NCI-H510A (cell line): Measurements from ENCODE around the gene EFCC1.

Experiments used
- DNase-seq: peaks from one replicate; lab custom pipeline; 2025; lab: John Stamatoyannopoulos, UW

EFCC1 gene

GRCh38 chr3:129032716-129033115 is 31.6 kb downstream of the EFCC1 start:
- no peak for DNase-seq

- no peak for DNase-seq
These were observed 32.0 kb downstream of the EFCC1 start for GRCh38 chr3:129033151-129033550.

DNA sequence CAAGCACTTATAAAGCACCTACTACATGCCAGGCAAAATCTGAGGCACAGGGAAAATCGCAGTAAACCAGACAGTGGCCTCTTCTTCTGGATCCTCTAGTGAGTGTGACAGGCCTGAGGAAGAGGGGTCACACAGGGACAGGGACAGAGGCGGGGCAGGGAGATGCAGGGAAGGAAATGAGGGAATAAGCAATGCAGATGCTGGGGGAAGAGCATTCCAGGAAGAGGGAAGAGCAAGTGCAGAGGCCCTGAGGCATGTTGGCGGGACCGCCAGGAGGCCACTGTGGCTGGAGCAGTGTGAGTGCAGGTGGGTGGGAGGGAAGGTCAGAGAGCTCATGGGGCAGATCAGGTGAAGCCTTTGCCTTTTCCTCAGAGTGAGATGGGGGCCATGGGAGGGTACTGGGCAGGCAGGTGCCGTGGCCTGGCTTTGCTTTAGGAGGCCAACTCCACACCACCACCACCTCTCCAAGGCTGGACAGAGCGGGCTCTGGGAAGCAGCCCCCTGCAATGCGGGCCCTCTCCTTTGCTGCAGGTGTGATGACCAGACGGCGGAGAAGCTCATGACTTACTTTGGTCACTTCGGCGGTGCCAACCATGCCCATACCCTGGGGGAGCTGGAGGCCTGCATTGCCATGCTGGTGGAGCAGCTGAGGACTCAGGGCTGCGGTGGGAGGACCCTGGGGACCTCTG is 32.7 kb downstream of the EFCC1 start:
- no peak for DNase-seq

DNA sequence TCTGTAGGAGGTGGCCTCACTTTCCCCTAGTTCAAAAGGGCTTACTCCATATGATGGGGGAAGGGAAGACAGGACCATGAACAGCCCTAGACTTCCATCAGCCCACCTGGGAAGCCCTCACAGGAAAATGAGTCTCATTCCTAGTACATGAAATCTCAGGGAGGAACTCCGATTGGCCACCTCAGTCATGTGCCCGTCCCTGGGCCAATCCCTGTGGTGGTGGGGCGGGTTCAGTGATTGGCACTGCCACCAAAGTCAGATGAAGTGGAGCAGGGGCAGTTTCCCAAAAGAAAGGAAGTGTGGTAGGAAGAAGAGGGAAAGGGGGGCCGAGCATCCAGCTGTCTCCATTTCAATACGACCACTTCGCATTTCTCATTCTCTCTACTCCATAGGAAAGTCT is 33.5 kb downstream of the EFCC1 start:
- no peak for DNase-seq

DNA sequence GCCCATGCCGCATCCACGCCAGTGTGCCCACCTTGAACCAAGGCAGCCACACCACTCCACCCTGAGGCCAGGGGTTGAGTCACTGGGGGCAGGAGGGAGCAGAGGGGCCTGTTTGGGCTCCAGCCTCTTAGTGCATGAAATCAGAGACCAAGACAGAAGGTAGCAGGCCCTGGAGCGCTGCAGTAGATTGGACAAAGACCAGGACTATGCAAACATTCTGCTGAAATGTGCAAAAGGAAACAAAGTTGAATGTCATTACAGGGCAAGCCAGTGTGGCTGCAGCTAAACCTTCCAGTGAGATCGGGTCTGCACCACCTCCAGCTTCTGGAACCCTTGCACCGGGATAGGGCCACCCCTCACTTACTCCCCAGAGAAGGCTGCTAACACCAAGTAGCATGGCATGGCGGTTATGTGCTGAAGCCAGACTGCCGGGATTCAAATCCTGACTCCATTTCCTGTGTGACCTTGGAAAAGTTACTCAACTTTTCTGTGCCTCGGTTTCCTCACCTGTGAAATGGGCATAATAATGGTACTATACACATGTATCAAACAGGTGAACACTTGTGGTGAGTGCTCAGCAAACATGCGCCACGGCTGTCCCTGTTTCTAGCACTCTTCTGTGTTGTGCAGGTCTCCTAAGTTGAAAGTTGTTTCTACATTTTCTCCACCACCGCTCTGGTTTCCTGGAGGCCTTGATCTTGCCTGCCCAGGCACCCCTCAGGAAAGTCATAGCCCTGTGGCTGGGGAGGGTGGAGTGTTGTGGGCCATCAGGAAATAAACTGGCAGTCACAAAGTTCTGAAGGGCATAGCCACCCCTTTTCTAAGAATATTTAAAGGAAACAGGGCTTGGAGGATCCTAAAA is 34.5 kb downstream of the EFCC1 start:
- DNase-seq = no peak

DNA sequence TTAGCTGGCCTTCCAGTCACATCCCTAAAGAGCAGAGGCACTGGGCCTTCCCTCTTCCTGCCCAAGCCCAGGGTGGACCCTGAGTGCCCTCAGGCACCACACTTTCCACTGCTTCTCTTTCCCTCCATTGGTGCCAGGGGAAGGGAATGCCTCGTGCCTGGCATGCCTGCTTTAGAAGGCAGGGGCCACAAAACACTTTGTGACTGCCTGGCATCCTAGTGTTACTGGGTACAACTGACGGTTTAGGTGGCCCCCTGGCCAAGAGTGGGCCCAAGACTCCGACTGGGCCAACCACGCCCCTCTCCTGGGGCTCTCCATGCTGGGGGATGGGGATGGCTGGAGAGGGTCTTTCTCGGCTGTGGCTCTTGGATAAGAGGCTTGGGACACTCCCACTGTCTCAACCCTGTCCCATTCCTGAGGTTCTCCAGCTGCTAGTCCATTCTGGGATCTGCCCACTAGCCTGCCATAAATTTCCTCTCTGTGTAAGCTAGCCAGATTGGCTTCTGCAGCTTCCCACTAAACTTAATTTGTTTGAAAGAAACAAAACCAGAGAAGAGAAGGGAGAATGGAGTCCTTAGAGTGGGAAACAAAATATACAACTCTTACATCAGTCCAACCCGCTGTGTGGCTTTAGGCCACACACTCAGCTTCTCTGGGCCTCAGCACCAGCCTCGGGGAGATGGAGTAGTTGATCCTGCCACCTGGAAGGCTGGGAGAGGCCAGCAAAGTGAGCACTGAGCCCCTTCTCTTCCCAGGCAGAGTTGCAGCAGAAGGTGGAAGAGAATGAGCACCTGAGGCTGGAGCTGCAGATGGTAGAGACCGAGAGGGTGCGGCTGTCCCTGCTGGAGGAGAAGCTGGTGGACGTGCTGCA is 35.4 kb downstream of the EFCC1 start:
- no peak for DNase-seq

DNA sequence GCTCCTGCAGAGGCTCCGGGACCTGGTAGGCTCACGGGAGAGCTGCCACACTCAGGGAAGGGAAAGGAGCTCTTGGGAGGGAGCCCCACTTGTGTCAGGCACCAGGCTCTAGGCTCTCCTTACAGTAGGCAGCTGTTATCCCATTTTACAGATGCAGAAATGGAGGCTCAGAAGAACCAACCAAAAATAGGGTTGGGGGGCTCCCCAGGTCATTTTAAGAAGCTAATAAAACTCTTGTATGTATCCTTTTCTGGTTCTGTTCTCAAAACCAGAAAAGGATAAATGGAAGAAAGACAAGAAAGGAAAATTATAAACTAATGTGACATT is 36.0 kb downstream of the EFCC1 start:
- DNase-seq = no peak

DNA sequence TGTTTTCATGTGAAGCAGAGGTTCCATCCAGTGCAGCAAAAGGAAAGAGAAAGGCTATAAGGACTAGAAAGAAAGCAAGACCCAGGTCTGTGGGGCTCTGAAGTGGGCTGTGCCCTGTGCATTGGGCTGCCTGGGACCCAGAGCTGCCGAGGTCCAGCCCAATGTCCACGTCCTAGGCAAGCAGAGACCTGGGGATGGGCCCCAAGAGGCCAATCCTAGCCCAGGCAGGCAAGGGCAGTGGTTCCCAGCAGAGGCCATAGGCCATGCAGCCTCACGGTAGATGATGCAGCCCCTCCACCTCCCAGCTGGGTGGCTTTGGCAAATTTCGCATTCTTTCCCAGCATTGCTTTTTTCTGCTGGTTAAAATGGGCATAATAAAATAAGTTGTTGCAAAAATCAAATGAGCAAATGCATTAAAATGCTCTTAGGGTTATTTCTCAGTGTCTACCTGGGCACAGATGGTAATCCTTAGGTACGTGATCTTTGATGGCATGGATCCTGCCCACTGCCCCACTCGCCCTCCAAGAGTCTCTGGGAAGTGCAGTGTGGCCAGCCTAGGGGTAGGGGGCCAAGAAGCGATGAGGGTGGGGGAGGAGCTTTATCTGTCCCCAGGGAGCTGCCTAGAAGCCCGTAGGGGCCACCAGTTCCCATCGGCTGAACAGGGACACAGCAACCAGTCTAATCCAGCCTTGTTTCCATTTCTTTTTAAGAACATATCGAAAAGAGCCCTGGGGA is 37.2 kb downstream of the EFCC1 start:
- DNase-seq = no peak

DNA sequence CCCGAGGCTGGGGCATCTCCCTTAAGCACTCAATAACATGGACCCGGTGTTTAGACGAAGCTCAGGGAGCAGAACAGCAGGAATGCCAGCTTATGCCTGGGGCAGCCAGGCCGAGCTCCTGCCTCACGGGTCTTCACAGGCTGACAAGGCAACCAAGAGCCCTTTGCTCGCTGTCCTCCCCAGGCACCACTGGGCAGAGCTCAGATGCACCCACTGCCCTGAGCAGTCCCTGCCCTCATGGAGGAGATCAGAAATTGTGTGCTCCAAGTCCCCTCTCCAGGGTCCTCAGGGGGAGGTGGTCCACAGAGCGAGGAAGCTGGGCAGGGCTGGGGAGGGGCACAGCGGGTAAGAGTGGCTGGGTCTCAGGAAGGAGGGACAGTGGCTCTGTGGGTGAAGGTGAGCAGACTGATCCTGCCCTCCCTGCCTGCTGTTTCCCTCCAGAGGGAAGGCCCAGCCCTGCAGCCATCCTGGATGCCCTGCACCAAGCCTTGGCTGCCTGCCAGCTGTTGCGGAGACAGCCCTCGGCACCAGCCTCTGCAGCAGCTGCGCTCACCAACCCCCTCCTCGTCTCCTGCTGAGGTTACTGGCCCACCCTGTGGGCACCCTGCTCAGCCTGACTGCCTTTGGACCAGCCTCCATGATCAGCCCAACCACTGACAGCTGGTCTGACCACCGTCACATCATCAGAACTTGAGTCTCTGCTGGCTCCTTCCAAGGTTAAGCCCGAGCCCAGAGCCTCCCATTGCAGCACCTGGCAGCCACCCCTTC is 38.4 kb downstream of the EFCC1 start:
- peak; percentile 83 for DNase-seq

DNA sequence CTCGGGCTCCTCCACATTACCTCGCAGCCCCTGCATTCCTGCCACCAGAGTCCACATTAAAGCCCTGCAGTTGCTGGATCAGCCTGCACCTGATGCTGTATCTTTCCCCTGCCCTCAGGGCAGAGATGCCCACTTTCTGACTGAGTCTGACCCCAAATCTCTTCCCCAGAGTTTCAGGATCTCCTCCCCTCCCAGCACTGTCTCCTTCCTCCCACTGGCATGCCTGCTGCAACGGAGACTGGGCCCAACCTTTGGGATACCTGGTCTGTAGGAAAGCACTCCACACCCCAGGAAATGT is 38.9 kb downstream of the EFCC1 start:
- no peak for DNase-seq

DNA sequence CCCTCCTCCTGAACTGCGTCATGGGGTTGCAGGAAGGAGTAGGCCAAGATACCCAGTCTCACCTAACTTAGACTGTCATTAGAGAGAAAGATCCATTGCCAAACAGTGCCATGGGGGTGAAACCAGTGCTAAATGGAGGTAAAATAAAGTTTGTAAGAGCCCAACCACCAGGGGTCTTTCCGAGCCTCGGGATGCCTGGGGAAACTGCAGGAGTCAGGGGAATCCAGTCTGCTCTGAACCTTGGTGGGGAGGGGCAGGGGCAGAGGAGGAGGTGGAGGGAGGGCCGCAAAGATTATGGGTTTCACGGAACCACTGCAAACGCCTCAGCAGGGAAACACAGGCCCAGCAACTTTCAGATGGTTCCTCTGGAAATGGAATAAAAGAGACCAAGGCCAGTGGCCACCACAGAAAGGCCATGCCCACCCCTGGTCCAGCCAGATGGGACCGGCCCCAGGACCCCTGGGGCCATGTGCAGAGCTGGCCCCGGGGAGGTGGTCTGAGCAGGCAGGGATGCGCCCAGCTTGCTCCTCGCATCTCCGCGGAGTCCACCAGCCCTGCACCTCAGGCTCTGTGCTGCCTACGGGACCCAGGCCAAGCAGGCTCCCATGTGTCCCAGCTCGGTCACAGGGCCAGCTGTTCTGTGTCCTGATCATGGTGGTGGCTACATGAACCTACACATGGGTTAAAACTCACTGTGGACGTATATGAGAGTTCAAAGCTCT is 39.6 kb downstream of the EFCC1 start:
- DNase-seq = no peak

- no peak for DNase-seq
These were observed 44.6 kb downstream of the EFCC1 start for GRCh38 chr3:129045675-129046036.

DNA sequence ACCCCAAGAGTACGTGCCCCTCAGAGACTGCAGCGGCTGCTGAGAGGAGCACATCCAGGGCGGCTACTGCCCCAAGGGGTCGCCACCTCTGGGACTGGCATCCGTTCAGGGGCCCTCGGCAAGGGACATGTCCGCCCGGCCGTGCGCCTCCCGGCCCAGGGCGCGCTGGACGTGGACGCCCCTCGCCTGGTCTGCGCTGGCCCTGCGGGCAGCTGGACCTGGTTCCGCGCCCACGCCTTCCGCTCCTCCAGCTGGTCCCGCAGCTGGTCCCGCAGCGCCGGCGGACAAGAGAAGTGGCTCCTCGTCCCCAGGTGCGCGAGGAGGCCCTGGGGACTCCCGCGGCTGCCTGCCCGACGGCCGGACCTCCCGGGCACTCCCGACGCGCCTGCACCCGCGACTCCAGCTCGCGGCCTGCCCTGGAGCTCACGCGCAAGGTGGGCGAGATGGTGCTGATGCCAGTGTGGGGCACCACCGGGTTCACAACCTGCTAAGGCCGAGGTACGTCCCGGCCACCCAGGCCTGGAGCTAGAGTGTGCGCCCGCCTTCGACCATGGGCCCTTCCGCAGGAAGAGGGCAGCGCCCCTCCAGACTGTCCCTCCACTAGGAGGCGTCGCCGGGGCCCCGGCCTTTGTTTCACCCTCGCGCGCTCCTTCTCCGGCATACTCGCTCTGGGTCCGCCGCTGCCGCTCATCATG is 45.1 kb downstream of the EFCC1 start:
- no peak for DNase-seq

DNA sequence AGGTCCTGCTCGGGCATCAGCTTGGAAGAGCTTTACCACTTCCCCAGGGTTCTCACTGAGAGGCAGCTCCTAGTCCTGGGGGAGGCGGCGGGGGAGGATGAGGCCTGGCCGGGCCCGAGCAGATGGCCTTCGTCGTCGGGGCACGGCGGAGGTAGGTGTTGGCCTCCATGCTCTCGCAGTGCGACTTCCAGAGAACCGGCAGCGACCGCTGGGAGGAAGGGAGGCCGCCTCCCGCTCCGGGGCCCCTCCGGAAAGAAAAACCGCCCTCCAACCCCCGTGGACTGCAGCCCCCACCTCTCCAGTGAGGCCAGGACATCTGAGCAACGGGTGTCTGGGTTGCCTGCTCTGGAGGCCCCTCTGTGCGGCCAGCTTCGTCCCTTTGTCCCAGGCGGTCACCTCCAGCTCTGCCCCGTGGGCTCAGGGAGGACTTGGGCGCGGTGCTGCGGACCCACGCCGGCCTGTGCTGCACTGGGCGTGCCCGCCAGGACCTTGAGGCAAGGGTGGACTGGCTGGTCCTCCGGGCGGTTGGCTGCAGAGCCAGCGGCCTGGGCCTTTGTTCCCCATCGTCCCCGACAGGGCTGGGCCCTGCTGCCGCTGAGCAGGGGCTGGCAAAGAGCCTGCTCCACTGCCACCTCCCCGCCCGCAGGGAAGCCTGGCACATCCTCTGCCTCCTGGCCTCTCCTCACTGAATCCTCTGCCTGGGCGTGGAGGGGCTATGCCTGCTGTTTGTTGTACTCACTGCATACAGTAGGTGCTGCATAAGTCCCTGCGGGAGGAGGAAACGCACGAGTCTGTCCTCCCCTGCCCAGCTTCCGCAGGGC is 45.8 kb downstream of the EFCC1 start:
- DNase-seq = no peak

DNA sequence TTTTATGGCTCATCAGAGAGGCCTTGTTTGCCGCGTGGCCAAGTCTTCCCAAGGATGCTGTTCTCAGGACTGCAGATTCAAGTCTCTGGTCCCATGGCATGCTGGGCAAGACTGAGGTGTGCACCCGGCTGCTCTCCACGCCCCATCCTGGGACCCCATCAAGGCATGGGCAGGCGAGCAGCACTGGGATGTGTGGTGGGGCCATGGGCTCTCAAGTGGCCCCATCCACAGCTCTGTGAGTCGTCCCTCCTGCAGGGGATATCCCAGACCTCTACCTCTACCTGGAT is 46.4 kb downstream of the EFCC1 start:
- no peak for DNase-seq

DNA sequence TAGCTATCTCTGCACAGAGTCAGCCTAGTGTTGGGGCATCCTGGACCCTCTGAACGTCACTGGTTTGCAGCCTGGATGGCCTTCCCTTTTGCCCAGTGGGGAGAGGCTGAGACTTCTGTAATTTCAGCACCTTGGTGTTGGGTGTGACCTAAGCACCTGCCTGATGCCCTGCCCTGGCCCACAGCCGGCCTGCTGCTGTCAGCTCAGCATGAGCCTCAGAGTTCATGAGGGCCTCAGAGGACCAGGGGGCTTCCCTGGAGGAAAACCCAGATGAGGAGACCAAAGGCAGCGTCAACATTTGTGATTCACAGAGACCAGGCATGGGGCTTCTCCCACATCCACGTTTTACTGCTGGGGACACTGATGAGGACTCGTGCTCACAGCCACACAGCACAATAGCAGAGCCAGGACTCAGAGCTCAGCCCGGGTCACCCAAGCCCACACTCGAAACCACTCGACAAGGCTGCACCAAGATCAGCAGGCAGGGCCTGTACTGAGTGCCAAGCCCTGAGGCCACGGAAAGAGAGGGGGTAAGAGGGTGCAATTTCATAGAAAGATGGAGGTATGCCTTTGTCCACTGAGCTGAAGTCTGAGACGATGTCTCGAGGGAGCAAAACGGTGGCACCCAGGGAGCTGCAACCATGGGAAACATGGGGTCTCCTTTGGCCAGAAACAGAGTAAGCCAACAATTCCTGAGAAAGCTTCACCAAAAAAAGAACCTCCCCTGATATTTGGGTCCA is 49.6 kb downstream of the EFCC1 start:
- no peak for DNase-seq

DNA sequence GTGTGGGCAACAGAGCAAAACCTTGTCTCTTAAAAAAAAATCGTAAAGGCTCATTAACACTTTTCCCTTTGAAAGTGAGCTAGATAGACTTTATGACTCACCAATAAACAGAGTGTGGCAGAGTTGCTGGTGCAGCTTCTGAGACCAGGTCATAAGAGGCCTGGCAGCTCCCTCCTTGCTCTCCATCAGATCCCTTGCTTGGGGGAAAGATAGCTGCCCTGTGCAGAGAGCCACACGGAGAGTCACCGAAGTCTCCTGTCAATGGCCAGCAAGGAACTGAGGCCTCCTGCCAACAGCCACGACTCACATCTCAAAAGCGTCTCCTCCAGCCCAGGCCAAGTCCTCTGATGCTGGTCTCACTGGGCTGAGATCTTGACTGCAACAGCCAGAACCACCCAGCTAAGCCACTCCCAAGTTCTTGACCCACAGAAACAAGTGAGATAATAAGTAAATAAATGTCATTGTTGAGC is 50.8 kb downstream of the EFCC1 start:
- no peak for DNase-seq

DNA sequence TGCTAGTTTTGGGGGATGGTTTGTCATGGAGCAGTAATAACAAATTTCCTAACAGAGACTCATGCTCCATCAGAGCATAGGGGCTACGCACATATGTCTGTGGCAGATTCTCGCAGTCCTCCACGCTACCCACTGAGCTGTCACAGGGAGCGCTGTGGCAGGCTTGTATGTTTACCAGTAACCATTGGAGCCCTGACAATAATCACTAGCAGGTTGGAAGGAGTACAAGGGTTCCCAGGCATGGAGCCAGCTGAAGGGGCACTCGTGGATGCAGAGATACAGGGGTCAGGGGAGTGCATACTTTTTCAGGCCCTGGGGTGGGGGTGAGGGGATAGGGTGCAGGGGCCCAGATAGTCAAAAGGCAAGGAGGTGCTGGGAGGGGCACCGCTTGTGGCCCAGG is 51.6 kb downstream of the EFCC1 start:
- no peak for DNase-seq

DNA sequence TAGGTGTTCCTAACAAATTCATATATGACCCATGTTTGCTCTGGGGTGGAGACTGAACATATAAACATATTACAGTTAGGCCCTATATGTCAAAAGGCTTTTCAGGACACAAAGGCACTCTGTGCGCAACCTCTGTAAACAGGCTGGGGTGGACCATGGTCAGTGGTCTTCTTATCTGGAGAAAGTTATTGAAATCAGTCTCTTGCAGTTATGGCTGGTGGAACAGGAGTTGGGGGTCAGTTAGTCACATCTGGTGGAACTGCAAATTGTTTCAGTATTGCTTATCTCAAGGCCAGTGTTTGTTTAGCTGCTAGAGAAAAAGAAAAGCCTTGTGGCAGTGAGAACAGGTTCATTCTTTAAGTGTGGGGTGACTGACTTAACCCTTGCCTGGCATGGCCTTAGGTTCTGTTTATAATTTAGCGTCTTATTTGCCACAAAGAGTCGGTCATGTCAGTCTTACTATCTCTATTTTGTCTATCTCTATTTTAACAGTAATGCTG is 53.6 kb downstream of the EFCC1 start:
- no peak for DNase-seq
